ENCODE data around the gene LRRC47.
"Not testable (repeated sequence)": the region's sequence is repeated elsewhere in the genome, so short reads cannot be mapped to it uniquely, and the experiment has no call there.

The LRRC47 gene

DNA sequence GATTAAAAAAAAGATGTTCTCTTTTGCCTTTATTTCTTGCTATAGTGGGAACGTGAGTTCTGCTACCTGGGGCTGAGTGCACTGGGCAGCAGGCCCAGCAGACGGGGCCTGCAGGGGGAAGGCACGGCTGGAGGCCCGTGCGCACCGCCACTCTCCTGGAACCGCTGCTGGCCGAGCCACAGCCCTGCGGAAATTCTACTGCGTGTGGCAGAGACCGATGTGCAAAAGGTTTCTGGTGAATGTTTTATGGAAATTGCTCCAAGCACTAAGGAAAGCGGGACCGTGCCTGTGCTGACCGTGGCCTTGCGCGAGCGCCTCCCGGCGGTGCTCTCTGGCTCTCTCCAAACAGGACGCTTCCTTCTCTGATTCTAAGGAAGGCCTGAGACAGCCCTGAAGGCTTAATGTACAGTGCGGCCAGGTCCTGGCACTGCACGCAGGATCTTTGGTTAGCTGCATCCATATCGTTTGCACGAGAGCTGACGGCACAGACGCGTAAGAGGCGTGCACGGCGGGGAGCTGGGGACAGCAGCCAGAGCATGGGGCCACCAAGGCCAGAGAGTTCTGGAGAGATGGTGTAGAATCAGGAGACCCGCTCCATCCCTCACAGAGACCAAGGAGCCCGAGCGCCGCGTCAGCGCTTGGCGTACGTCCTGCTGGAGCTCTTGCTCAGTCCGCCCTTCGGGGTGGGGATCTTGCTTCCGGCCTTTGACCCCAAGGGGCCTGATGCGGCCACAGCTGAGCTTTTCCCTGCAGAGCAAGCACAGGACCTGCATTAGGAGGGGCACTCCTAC lies 18.7 kb upstream of the LRRC47 start:
- DNase-seq: no peak

GRCh38 chr1:3814065-3814464 lies 17.8 kb upstream of the LRRC47 start:
- no peak for DNase-seq

GRCh38 chr1:3811595-3811911 lies 15.3 kb upstream of the LRRC47 start:
- DNase-seq: no peak

DNA sequence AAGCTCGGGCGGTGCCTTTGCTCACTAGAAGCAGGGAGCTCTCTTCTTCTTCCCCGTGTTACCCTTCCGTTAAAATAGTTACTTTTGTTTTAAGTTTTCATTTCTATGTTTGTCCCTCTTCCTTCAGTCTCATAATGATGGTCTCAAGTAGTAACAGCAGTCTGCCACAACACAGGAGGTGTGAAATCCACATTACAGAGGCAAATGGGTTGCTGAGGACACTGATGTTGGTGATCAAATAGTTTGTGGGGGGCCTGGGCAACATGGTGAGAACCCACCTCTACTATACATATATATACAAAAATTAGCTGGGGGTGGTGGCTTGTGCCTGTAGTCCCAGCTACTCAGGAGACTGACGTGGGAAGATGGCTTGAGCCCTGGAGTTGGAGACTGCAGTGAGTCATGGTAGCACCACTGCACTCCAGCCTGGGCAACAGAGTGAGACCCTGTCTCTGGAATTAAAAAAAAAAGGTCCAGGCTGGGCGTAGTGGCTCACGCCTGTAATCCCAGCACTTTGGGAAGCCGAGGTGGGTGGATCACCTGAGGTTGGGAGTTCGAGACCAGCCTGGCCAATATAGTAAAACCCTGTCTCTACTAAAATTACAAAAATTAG lies 14.0 kb upstream of the LRRC47 start:
- DNase-seq: not testable (repeated sequence)

DNA sequence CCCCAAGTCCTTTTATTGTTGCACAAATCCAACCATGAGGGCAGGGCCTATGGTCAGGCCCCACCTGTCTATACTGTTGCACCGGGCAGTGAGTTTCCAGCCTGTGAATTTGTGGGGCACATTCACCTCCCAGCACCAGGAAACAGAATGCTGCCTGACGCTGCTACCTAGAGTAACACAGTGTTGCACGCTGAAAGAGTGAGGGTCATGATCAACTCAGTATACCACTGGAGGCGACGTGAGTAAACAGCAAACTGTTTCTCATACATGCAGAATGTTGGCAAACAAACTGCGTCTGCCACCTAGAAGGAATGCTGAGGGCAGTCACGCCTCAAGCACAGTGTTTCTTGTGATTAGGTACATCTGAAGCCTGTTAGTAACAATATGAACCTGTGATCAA lies 13.4 kb upstream of the LRRC47 start:
- no peak for DNase-seq

DNA sequence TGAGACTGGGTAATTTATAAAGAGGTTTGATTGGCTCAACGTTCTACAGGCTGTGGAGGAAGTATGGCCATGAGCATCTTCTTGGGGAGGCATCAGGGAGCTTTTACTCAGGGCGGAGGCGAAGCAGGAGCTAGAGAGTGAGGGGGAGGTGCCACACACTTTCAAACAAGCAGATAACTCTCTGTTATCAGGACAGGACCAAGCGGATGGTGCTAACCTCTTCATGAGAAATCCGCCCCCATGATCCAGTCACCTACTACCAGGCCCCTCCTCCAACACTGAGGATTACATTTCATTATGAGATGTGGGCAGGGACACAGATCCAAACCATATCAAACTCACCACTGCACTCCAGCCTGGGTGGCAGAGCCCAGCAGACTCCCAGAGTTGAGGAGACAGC lies 11.5 kb upstream of the LRRC47 start:
- DNase-seq: no peak

GRCh38 chr1:3805038-3805437 lies 8.7 kb upstream of the LRRC47 start:
- no peak for DNase-seq

- DNase-seq: not testable (repeated sequence)
Measured at GRCh38 chr1:3804627-3804944, 8.3 kb upstream of the LRRC47 start.

DNA sequence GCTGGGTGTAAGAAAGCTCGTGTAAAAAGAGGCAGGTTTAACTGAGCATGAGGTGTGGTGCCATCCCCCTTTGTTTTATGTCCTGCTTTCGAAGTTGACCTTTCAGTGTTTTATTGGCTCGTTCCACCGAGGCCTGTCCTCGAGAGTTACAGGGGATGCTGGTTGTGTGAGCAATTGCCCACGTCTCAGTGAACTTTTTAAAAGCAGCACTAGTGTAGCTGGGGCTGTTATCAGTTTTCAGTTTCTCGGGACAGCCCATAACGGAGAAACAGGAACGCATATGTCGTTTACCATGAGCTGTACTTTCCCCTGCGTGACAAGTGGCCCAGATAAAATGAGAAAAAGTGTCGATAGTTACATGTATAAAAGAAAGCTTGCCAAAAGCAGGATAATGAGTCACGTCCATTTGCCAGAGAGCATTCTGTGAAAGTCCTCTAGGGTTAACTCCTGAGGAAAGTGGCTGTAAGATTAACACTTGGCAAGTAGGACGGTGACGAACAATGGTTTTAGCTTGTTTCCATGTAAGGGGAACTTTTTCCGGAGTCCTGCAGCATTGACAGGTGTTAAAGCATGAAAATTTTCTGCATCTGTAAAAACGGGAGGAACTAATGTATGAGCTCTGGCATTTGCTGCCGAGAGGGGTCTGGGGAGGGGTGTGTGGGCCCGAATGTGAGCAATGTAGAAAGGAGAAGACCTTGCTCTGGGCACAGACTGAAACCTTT lies 7.8 kb upstream of the LRRC47 start:
- no peak for DNase-seq

DNA sequence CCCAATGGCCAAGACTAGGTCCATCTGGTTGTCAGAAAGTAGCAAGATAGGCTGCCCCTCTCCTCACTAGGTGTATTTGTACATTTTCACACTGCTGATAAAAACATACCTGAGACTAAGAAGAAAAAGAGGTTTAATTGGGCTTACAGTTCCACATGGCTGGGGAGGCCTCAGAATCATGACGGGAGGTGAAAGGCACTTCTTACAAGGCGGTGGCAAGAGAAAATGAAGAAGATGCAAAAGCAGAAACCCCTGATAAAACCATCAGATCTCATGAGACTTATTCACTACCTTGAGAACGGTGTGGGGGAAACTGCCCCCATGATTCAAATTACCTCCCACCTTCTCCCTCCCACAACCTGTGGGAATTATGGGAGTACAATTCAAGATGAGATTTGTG lies 4.5 kb upstream of the LRRC47 start:
- not testable (repeated sequence) for DNase-seq

DNA sequence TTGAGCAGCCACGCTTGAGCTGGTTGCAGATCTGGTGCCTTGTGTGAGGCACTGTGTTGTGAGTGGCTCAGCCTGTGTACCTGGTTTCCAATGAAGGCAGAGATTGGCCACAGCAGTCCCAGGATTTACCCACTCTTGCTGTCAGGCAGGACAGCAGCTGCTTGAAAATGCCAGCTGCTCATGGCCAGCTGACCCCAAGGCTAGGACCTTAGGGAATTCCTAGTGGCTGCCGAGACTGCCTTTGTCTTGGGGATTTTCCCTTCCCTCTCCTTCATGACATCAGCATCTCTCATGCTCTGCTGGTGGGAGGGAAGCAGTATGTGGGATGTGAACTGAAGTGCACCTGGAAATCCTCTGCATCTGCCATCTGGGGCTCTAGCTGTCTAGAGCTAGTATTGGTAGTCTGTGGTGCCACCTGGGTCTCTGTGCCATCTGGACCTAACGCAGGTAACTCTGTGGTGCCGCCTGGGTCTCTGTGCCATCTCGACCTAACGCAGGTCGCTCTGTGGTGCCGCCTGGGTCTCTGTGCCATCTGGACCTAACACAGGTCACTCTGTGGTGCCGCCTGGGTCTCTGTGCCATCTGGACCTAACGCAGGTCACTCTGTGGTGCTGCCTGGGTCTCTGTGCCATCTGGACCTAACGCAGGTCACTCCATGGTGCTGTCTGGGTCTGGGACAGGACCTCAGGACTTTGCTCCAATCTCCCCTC lies 3.8 kb upstream of the LRRC47 start:
- no peak for DNase-seq

DNA sequence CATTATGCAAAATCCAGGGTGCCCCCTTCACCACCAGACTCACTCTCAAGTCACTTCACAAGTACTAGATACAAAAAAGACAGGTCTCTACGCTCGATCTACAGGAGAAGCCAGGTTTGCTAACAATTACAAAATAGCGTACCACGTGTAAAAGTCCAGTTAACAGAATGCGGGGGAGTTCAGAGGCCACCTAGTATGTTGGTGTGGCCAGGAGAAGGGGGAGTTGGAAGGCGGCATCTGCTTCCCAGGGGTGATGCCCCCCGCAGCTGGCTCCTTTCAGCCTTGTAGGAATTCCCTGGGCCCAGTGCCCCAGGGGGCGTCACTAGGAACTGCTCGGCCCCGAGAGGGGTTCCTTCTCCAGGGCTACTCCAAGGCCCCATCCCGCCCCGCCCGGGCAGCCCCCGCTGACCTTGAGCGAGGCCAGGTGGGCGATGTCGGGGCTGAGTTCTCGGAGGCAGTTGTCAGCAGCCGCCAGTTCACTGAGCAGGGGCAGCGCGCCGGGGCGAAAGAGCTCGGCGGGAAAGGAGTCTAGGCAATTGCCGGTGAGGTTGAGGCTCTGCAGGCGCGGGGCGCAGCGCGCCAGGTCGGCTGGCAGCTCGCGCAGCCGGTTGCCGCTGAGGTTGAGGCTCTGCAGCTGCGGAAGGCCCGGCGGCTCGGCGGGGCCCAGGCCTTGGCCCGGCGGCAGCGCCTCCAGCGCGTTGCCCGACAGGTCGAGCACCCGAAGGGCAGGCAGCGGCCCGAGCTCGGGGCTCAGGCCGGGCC lies 664 bp downstream of the LRRC47 start:
- no peak for DNase-seq

- DNase-seq: no peak
Measured at GRCh38 chr1:3790952-3791351, 5.3 kb downstream of the LRRC47 start.

- DNase-seq: no peak
Measured at GRCh38 chr1:3790500-3790923, 5.8 kb downstream of the LRRC47 start.

DNA sequence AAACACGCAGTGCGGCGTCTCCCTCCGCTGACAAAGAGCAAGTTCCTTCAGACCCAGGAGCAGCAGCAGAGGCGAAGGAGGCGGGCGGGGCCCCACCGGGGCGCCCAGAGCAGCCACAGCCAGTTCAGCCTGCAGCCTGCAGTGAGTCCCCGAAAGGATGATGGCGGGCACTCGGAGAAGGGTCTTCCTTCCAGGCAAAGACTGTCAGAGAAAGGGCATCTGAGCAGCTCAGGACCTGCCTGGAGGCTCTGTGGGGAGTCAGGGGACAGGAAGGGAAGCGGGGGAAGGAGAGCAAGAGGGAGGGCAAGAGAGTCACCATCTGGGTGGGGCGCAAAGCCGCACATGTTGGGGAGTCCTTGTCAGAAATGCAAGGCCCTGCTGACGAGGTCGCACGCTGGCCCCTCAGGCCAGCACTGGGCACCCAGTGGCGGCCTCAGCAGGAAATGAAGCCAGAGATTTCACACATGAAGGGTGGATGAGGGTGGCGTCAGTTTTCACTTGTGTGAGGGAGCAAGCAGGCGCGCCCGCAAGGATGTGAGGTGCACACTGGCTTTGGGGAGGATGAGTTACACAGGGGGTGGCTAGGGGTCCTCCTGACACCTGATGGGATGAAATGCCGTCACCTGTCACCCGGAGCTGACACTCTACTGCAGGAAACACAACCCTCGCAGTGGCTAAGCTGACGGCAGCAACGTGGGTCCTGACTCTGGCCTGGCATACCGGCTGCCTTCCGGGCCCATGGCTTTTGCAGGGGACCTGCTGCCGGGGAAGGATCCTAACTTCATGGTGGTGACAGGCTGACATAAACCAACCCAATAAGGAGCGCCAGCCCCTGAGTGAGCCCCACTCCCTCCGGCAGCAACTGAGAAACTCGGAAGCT lies 6.6 kb downstream of the LRRC47 start:
- no peak for DNase-seq

- DNase-seq: no peak
Measured at GRCh38 chr1:3788756-3789420, 7.4 kb downstream of the LRRC47 start.

DNA sequence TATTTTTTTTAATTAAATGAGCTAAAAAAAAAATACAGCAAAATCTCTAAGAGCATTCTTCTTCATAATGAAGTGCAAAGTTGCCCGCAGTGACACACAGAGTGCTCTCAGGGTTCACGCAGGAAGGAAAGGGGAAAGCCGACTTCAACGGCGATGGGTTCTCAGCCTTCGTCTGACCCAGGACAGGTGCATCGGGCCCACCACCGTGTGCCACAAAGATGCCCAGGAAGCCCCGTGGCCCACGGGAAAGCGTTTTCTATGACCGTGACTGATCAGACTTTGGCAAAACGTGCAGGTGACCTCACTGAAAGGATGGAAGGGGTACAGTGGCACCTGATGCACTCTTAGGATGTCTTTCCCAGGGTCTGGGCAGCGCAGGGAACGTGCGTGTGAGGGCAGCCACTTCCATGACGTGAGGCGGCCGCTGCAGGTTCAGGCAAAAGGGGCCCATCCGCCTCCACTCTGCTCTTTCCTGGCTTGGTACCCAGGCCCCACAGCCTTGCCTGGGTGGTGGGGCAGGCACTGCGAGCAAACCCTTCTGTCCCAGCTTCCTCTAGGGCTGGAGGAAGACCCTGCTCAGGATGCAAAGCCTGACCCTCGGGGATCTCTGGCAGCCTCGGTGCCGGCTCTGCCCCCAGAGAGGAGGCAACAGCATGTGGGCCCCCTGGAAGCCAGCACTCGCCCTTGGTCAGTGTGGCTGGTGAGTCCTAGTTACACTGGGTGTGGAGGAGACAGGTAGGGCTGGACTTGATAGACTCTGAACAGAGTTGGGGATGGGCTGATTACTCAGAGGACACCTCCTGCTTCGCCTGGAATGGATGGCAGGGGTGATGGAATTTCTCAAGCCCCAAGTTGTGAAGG lies 8.3 kb downstream of the LRRC47 start:
- DNase-seq: no peak

DNA sequence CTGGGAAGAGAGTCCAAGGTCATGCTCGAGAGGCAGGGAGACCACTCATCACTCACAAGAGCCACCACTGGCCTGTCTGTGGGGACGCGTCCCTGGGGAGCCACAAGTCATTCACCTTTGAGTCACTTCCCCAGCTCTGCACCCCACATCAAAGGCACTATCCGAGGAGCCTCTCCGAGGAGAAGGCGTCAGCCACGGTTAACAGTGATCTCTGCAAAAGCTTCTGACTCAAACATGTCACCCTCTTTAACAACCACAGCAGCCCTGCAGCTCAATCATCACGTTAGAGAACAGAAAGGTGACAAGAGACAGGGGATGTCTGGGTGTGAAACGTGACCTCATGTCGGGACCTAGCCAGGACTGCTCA lies 9.0 kb downstream of the LRRC47 start:
- DNase-seq: no peak

DNA sequence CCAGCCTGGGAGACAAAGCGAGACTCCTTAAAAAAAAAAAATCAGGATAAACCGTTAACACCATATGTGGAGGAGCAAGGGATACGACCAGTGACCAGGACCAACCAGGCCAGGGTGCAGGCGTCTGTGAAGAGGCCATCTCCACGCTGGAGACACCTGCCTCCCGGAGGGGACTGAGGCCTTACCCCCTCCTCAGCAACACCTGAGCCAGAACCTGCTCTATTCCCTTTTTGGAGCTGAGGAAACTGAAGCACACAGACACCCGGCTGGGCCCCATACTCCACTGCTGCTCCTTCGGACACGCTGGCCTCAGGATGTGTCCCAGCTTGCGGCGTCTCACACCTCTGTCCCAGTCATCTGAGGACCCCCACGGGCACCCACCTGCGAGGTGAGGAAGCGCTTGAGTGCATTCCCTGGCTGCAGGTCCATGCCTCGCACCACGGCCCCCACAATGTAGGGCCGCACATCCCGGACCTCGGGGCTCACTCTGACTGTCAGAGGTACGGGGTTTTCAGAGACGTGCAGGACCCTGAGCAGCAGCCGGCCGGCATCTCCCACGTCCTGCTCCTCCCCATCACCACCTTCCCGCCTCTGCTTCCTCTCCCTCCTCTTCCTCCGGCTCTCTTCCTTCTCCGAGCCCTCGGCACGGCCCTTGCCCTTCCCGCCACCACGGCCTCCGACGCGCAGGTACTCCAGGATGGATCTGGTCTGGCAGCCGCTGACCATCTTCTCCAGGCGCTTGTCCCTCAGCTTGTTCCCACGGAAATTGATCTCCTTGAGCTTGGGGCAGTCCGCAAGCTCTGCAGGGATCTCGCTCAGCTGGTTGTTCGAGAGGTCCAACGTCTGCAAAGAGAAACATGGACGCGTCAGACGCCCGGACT lies 9.6 kb downstream of the LRRC47 start:
- no peak for DNase-seq

Data from stimulated activated naive CD4-positive, alpha-beta T cell (primary cell).